Measurements from ENCODE around the gene UBL7. TPM values are rescaled to one million over a fixed set of nuclear protein-coding genes. Genes with fewer than 3 reads are reported as not detected.

Gene UBL7
- polyA plus RNA-seq, 1 donor from 2014 or later: 70.7 TPM

DNA sequence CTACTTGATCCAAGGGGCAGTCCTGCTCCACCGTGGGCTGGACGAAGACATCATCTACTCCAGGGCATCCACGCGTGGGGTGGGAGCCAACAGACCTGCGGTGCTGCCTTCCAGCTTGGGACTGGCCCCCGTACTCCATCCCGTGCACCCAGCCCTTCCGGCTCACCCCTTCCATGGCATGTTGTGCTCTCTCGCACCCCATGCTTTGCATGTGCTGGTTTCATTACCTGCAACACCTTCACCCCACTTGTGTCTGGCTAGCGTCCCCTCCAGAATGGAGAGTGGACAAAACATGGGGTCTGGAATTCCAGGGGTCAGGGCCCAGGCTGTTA is 57.4 kb downstream of the UBL7 start:
- Histone ChIP-seq H3K9me2 (ENCODE audit: insufficient read depth, low read length) (no peaks in the 10 kb centered on the region), H3K4me3 (ENCODE audit: low read length) (no peak overlapping the region), H3K79me2 (replicated peaks; ENCODE audit: insufficient read depth, low read length) (no peaks in the 10 kb centered on the region), H3F3A (ENCODE audit: insufficient read depth, low read length, poor library complexity, severe bottlenecking) (no peaks in the 10 kb centered on the region), H3K27me3 (ENCODE audit: insufficient read depth, low read depth, low read length) (no peaks in the 10 kb centered on the region), H4K20me1 (ENCODE audit: insufficient read depth) (no peaks in the 10 kb centered on the region), H3K9me3 (ENCODE audit: low read length) (no peaks in the 10 kb centered on the region), H2AFZ (ENCODE audit: low read depth, low read length) (no peak overlapping the region), H3K36me3 (ENCODE audit: insufficient read depth, low read length) (no peaks in the 10 kb centered on the region), H3K9ac (ENCODE audit: low read length) (no peak overlapping the region), H3K27ac (ENCODE audit: low read length) (no peak overlapping the region), H3K4me2 (ENCODE audit: low read length) (no peak overlapping the region)
- TF ChIP-seq TAF1 (IDR thresholded peaks at IDR 0.05; ENCODE audit: low read depth) (no peak), MXI1 (conservative IDR thresholded peaks at IDR 0.05; ENCODE audit: poor library complexity, severe bottlenecking) (no peak), SMC3 (conservative IDR thresholded peaks at IDR 0.05; ENCODE audit: poor library complexity) (no peak), RAD21 (conservative IDR thresholded peaks at IDR 0.05) (no peak), POLR2AphosphoS5 (IDR thresholded peaks at IDR 0.05) (no peak), EP300 (conservative IDR thresholded peaks at IDR 0.05; ENCODE audit: poor library complexity, severe bottlenecking) (no peak), EZH2 (IDR thresholded peaks at IDR 0.05; ENCODE audit: borderline replicate concordance, insufficient read depth, low read length, poor library complexity, severe bottlenecking) (no peak)
- TF ChIP-seq, protein P1, sequence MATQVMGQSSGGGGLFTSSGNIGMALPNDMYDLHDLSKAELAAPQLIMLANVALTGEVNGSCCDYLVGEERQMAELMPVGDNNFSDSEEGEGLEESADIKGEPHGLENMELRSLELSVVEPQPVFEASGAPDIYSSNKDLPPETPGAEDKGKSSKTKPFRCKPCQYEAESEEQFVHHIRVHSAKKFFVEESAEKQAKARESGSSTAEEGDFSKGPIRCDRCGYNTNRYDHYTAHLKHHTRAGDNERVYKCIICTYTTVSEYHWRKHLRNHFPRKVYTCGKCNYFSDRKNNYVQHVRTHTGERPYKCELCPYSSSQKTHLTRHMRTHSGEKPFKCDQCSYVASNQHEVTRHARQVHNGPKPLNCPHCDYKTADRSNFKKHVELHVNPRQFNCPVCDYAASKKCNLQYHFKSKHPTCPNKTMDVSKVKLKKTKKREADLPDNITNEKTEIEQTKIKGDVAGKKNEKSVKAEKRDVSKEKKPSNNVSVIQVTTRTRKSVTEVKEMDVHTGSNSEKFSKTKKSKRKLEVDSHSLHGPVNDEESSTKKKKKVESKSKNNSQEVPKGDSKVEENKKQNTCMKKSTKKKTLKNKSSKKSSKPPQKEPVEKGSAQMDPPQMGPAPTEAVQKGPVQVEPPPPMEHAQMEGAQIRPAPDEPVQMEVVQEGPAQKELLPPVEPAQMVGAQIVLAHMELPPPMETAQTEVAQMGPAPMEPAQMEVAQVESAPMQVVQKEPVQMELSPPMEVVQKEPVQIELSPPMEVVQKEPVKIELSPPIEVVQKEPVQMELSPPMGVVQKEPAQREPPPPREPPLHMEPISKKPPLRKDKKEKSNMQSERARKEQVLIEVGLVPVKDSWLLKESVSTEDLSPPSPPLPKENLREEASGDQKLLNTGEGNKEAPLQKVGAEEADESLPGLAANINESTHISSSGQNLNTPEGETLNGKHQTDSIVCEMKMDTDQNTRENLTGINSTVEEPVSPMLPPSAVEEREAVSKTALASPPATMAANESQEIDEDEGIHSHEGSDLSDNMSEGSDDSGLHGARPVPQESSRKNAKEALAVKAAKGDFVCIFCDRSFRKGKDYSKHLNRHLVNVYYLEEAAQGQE (IDR thresholded peaks at IDR 0.05; ENCODE audit: borderline replicate concordance): no peak
- TF ChIP-seq, protein P2, sequence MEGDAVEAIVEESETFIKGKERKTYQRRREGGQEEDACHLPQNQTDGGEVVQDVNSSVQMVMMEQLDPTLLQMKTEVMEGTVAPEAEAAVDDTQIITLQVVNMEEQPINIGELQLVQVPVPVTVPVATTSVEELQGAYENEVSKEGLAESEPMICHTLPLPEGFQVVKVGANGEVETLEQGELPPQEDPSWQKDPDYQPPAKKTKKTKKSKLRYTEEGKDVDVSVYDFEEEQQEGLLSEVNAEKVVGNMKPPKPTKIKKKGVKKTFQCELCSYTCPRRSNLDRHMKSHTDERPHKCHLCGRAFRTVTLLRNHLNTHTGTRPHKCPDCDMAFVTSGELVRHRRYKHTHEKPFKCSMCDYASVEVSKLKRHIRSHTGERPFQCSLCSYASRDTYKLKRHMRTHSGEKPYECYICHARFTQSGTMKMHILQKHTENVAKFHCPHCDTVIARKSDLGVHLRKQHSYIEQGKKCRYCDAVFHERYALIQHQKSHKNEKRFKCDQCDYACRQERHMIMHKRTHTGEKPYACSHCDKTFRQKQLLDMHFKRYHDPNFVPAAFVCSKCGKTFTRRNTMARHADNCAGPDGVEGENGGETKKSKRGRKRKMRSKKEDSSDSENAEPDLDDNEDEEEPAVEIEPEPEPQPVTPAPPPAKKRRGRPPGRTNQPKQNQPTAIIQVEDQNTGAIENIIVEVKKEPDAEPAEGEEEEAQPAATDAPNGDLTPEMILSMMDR (IDR thresholded peaks at IDR 0.05; ENCODE audit: poor library complexity, severe bottlenecking): no peak

GRCh38 chr15:74402873-74403587 is 57.9 kb downstream of the UBL7 start:
- Histone ChIP-seq H2AFZ (ENCODE audit: low read depth, low read length) (no peak overlapping the region), H3K36me3 (ENCODE audit: insufficient read depth, low read length) (no peaks in the 10 kb centered on the region), H3K27ac (ENCODE audit: low read length) (no peak overlapping the region)

More at GRCh38 chr15:74402873-74403587, 57.9 kb downstream of the UBL7 start:
- TF ChIP-seq POLR2AphosphoS5 (IDR thresholded peaks at IDR 0.05): no peak
- H3F3A ChIP-seq (ENCODE audit: insufficient read depth, low read length, poor library complexity, severe bottlenecking): no peaks in the 10 kb centered on the region
- H3K27me3 ChIP-seq (ENCODE audit: insufficient read depth, low read depth, low read length): no peaks in the 10 kb centered on the region
- H3K9ac ChIP-seq (ENCODE audit: low read length): no peak overlapping the region
- no peaks in the 10 kb centered on the region for H3K9me3 ChIP-seq (ENCODE audit: low read length)
- no peaks in the 10 kb centered on the region for H3K9me2 ChIP-seq (ENCODE audit: insufficient read depth, low read length)
- H4K20me1 ChIP-seq (ENCODE audit: insufficient read depth): no peaks in the 10 kb centered on the region
- no peaks in the 10 kb centered on the region for H3K79me2 ChIP-seq (replicated peaks; ENCODE audit: insufficient read depth, low read length)
- H3K4me3 ChIP-seq (ENCODE audit: low read length): no peak overlapping the region
- no peak overlapping the region for H3K4me2 ChIP-seq (ENCODE audit: low read length)

Data from neural cell (in vitro differentiated cells).